MM.1S (cell line): ENCODE measurements around the gene HYCC1.

Source experiments
- CTCF ChIP-seq: fragments of 300-600 bp; sonication (generic); IDR thresholded peaks from 2 replicates; pipeline ENCODE4 v1.5.1; 2016; ENCODE audit warnings: antibody characterized with exemption, low read length, mixed read lengths
- EZH2 ChIP-seq: fragments of 300-600 bp; sonication (generic); optimal IDR thresholded peaks from 2 replicates; pipeline ENCODE3; 2017; ENCODE audit warnings: low read depth, mild to moderate bottlenecking, antibody characterized with exemption, low read length, mixed read lengths

DNA sequence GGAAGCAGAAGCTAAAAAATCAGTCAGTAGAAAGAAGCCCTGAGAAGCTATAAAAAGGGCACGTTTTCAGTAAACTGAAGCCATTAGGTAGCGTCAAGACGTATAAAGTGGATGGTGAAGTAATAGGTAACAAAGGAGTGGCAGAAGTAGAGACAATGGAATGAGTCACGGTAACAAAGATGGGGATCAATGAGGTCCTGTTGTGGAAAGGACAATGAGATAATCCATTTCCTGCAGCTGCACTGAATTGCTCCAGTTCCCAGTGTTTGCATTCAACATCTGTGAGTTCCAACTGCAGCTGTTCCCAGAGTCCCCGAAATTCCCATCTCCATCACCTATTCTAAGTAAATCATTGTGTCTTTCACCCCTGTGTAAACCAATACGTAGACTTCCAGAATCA lies 4.8 kb upstream of the HYCC1 start:
- no peak for TF ChIP-seq EZH2
- no peak for TF ChIP-seq CTCF
